Measurements from ENCODE around the gene C4orf36.

DNA sequence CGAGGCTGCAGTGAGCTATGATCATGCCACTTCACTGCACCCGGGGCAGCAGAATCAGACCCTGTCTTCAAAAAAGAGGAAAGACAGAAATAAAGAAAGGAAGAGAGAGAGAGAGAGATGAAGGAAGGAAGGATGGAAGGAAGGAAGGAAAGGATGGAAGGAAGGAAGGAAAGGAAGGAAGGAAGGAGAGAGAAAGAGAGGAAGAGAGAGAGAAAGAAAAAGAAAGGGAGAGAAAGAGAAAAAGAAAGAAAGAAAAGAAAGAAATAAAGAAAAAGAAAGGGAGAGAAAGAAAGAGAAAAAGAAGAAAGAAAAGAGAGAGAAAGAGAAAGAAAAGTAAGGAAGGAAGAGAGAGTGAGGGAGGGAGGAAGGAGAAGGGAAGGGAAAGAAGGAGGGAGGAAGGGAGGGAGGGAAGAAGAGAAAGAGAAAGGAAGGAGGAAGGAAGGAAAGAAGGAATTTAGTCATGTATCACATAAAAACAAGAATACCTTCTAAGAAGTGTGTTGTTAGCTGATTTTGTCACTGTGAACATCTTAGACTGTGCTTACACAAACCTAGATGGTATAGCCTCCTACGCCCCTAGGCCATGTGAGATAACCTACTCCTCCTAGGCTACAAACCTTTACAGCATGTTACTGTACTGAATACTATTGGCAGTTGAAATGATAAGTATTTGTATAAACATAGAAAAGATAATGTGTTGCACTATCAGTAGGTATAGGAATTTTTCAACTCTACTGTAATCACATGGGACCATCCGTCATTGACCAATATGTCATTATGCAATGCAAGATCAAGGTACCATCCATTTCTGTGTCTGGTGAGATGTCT lies 25.2 kb upstream of the C4orf36 start:
- TF ChIP-seq, protein P1, sequence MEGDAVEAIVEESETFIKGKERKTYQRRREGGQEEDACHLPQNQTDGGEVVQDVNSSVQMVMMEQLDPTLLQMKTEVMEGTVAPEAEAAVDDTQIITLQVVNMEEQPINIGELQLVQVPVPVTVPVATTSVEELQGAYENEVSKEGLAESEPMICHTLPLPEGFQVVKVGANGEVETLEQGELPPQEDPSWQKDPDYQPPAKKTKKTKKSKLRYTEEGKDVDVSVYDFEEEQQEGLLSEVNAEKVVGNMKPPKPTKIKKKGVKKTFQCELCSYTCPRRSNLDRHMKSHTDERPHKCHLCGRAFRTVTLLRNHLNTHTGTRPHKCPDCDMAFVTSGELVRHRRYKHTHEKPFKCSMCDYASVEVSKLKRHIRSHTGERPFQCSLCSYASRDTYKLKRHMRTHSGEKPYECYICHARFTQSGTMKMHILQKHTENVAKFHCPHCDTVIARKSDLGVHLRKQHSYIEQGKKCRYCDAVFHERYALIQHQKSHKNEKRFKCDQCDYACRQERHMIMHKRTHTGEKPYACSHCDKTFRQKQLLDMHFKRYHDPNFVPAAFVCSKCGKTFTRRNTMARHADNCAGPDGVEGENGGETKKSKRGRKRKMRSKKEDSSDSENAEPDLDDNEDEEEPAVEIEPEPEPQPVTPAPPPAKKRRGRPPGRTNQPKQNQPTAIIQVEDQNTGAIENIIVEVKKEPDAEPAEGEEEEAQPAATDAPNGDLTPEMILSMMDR (IDR thresholded peaks at IDR 0.05 in 8 of 11, conservative IDR thresholded peaks at IDR 0.05 in 3 of 11), result no peak
- TF ChIP-seq POLR2A (IDR thresholded peaks at IDR 0.05), result no peak

All from spleen (tissue), 7 donors.